Measurements from ENCODE around the gene ENO4. TPM values are rescaled to one million over a fixed set of nuclear protein-coding genes. Genes with fewer than 3 reads are reported as not detected.

The ENO4 gene
- total and polyA plus RNA-seq, 7 donors: 0.09 to 13.0 (median 0.22) TPM; not detected in 3

DNA sequence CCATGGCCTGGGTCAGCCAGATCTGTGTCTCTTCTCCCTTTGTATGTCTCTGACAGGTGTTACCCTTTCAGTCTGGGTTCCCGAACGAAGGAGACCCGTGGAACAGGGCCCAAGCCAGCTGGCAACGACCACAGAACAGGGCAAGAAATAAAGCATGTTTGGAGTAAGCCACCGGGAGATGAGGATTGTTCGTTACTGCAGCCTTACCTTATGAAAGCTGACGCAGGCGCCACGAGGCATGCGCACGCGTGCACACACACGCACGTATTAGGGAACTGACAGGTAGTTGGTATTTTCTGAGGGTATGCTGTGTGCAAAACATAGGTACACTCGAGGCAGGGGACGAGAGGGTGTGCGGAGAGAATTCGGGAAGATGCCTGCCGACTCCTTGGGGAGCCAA is 46.4 kb upstream of the ENO4 start:
- no peak for TF ChIP-seq POLR2AphosphoS5 (IDR thresholded peaks at IDR 0.05)
- no peak for TF ChIP-seq EP300 (IDR thresholded peaks at IDR 0.05)
- TF ChIP-seq, protein P1, sequence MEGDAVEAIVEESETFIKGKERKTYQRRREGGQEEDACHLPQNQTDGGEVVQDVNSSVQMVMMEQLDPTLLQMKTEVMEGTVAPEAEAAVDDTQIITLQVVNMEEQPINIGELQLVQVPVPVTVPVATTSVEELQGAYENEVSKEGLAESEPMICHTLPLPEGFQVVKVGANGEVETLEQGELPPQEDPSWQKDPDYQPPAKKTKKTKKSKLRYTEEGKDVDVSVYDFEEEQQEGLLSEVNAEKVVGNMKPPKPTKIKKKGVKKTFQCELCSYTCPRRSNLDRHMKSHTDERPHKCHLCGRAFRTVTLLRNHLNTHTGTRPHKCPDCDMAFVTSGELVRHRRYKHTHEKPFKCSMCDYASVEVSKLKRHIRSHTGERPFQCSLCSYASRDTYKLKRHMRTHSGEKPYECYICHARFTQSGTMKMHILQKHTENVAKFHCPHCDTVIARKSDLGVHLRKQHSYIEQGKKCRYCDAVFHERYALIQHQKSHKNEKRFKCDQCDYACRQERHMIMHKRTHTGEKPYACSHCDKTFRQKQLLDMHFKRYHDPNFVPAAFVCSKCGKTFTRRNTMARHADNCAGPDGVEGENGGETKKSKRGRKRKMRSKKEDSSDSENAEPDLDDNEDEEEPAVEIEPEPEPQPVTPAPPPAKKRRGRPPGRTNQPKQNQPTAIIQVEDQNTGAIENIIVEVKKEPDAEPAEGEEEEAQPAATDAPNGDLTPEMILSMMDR (IDR thresholded peaks at IDR 0.05): no peak
- no peak for TF ChIP-seq POLR2A (IDR thresholded peaks at IDR 0.05)
- no peak for DNase-seq
- Histone ChIP-seq H3K4me1 (no peaks in the 10 kb centered on the region), H3K9me3 (no peaks in the 10 kb centered on the region), H3K36me3 (no peaks in the 10 kb centered on the region), H3K27ac (no peak overlapping the region), H3K4me3 (no peak overlapping the region), H3K27me3 (peaks cover 0 to 1% (median 0%) of the 10 kb centered on the region in 3 donors)
- WGBS, 2 donors: 86 to 92% methylated on average over 19 of the region's 19 CpGs
- intact Hi-C loops (cut with DNase I): no loop called here

DNA sequence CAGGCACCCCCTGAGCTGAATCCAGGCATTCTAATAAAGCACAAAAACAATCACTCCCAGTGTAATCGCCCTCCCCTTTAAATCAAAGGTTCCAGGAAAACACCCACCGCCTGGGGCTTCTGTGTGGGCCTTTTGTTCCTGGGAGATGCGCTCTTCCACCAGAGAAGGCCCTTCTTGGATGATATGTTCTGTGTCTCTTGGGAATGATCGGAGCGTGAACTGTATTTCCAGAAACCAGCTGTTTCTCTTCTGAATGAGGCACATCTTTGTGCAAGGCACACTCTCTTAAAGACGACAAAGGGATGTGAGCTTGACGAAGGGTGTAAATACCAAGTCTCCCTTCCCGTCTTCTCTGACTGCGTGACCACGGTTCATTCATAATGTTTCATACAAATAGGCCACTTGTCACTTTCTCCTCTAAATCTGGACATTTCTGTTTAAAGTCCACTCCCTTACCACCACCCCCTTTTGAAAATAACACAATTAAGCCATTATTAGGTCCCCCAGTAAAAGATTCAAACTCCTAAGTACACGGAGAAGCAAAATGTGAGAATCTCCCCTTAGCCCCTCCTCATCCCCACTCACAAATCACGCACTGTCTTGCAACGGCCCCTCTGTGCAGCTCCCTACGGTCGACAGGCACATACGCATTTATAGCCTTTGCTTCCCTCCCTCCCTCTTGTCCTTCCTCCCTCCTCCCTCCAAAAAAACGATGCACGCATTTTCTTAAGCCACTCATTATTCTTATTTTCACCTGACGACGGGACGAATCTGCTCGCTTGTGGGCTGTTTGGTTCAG is 45.6 kb upstream of the ENO4 start:
- intact Hi-C loops (cut with DNase I): no loop called here

DNA sequence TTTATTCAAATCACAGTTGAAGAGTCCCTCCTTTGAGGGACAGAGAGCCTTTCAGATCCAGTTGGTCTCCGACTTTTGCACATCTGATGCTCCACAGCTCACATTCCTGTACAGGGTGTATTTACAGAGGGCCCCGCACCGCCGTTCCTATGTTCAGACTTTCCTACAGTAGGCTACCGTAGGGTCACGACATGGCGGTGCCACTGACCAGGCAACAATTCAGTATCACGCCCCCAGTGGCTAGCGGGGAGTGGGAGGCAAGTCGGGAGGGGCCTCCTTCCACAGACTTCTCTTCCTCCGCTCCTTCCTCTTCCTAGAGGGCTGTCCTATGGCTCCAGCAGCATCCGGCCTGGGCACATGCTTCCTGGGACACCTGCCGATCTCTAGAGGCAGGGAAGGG is 40.6 kb upstream of the ENO4 start:
- no peaks in the 10 kb centered on the region for H3K36me3 ChIP-seq
- intact Hi-C loops (cut with DNase I): no loop called here

More for the DNA sequence above, 45.6 kb upstream of the ENO4 start:
- Histone ChIP-seq H3K27ac (no peak overlapping the region), H3K4me1 (no peaks in the 10 kb centered on the region), H3K36me3 (no peaks in the 10 kb centered on the region), H3K27me3 (peaks cover 0 to 3% (median 0%) of the 10 kb centered on the region in 3 donors), H3K9me3 (no peaks in the 10 kb centered on the region), H3K4me3 (no peak overlapping the region)
- TF ChIP-seq POLR2A (IDR thresholded peaks at IDR 0.05) (no peak), POLR2AphosphoS5 (IDR thresholded peaks at IDR 0.05) (no peak), EP300 (IDR thresholded peaks at IDR 0.05) (no peak)
- TF ChIP-seq, protein P1 (IDR thresholded peaks at IDR 0.05): no peak
- no peak for DNase-seq
- WGBS, 2 donors: 80 to 85% methylated on average over 22 of the region's 22 CpGs

DNA sequence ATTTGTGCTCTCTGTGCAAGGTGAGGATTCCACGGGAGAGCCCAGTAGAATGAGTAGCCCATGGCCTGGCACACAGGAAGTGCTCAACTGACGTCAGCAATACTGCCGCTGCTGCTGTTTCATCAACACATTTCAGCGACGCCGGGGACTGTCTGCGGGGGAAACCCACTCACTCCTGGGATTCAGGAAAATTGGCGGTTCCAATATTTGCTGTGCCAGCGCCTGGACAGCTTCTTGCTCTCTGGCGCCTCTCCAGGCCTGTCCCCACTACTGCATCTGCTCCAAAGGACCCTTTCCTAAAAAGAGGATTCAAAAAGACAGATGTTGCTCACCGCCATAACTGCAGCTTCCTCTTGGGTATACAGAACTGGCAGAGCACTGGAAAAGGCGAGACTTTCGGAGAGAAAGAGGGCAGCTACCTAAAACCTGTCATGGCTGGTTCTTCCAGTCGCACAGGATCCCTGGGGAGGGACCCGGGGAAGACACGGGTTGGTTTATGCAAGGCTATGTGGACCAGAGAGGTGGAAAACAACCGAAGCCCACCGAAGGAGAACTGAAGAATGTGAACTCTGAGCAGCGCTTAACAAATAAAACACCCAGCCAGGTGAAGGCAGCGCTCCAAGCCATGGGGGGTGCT is 39.7 kb upstream of the ENO4 start:
- Histone ChIP-seq H3K36me3 (no peaks in the 10 kb centered on the region), H3K4me1 (no peaks in the 10 kb centered on the region), H3K4me3 (no peak overlapping the region), H3K27me3 (peaks cover 0 to 38% (median 5%) of the 10 kb centered on the region in 3 donors), H3K9me3 (no peaks in the 10 kb centered on the region), H3K27ac (no peak overlapping the region)
- TF ChIP-seq, protein P1 (IDR thresholded peaks at IDR 0.05): no peak
- TF ChIP-seq POLR2AphosphoS5 (IDR thresholded peaks at IDR 0.05) (no peak), EP300 (IDR thresholded peaks at IDR 0.05) (no peak), POLR2A (IDR thresholded peaks at IDR 0.05) (no peak)
- WGBS, 2 donors: 31 to 56% methylated on average over 20 of the region's 20 CpGs
- intact Hi-C loops (cut with DNase I): no loop called here
- DNase-seq: peak; percentile 48

More for the DNA sequence above, 40.6 kb upstream of the ENO4 start:
- Histone ChIP-seq H3K27ac (no peak overlapping the region), H3K9me3 (no peaks in the 10 kb centered on the region), H3K27me3 (peaks cover 0 to 29% (median 0%) of the 10 kb centered on the region in 3 donors), H3K4me3 (no peak overlapping the region), H3K4me1 (no peaks in the 10 kb centered on the region)
- TF ChIP-seq, protein P1 (IDR thresholded peaks at IDR 0.05): no peak
- no peak for TF ChIP-seq EP300 (IDR thresholded peaks at IDR 0.05)
- TF ChIP-seq POLR2AphosphoS5 (IDR thresholded peaks at IDR 0.05): no peak
- TF ChIP-seq POLR2A (IDR thresholded peaks at IDR 0.05): no peak
- WGBS, 2 donors: 89 to 95% methylated on average over 13 of the region's 13 CpGs
- DNase-seq: peak; percentile 36

All from sigmoid colon (tissue), 7 donors.